GM18870 (cell line): ENCODE results near the gene AP1M1.

Experiments
- ATAC-seq: cut with Tn5 transposase; IDR thresholded peaks from one replicate; pipeline ENCODE4 v1.9.1; 2021; ENCODE audit warnings: moderate library complexity; ENCODE audit not compliant: unreplicated experiment

The AP1M1 gene

GRCh38 chr19:16185123-16185767 is 12.5 kb upstream of the AP1M1 start, which contains the start of gene FAM32A:
TSS of gene FAM32A (plus strand) at chr19:16185410. CDS start at chr19:16185443, 33 bp downstream.
- peak; percentile 88 for ATAC-seq

GRCh38 chr19:16185768-16186123 is 12.0 kb upstream of the AP1M1 start:
- no peak for ATAC-seq

- ATAC-seq: no peak
These were observed 9.2 kb upstream of the AP1M1 start for GRCh38 chr19:16188521-16188920.

GRCh38 chr19:16190198-16190597 is 7.5 kb upstream of the AP1M1 start:
- ATAC-seq: no peak

- no peak for ATAC-seq
These were observed 7.0 kb upstream of the AP1M1 start for GRCh38 chr19:16190736-16191135.

- ATAC-seq: no peak
These were observed 6.3 kb upstream of the AP1M1 start for GRCh38 chr19:16191216-16191908.

- ATAC-seq: no peak
These were observed 4.2 kb upstream of the AP1M1 start for GRCh38 chr19:16193466-16193865.

GRCh38 chr19:16197188-16197621 is 506 bp upstream of the AP1M1 start:
- no peak for ATAC-seq

GRCh38 chr19:16198370-16198651 is 600 bp downstream of the AP1M1 start:
- ATAC-seq: no peak

- ATAC-seq: no peak
These were observed 1.7 kb downstream of the AP1M1 start for GRCh38 chr19:16199275-16199932.

GRCh38 chr19:16200038-16201010 is 2.6 kb downstream of the AP1M1 start:
- ATAC-seq: no peak

GRCh38 chr19:16201011-16201391 is 3.3 kb downstream of the AP1M1 start:
- ATAC-seq: no peak

GRCh38 chr19:16202320-16203255 is 4.9 kb downstream of the AP1M1 start:
- no peak for ATAC-seq

- ATAC-seq: no peak
These were observed 5.7 kb downstream of the AP1M1 start for GRCh38 chr19:16203256-16204004.

- no peak for ATAC-seq
These were observed 6.2 kb downstream of the AP1M1 start for GRCh38 chr19:16204005-16204294.

- no peak for ATAC-seq
These were observed 7.7 kb downstream of the AP1M1 start for GRCh38 chr19:16205205-16206045.

- no peak for ATAC-seq
These were observed 8.4 kb downstream of the AP1M1 start for GRCh38 chr19:16206046-16206605.

- no peak for ATAC-seq
These were observed 8.9 kb downstream of the AP1M1 start for GRCh38 chr19:16206637-16207036.
